Endothelial cell of umbilical vein (primary cell): ENCODE results near the gene CLEC16A. TPM values are rescaled to one million over a fixed set of nuclear protein-coding genes. Genes with fewer than 3 reads are reported as not detected.

Experiments
- BruUV-seq: library from RNA; stranded (reverse); fragments of 400-500 nt; replicated peaks from 2 replicates; lab custom pipeline; 2021; lab: Mats Ljungman, UMichigan
- CTCF ChIA-PET: fragments of 300-600, 350-600 bp; sonication (Branson Sonifier 250); formaldehyde crosslinking; loops from one replicate; lab custom pipeline; 2021; ENCODE audit warnings: antibody characterized with exemption, inconsistent platforms; lab: Charles Lee
- POLR2A ChIA-PET: fragments of 300-600, 350-600 bp; sonication (Branson Sonifier 250); formaldehyde crosslinking; loops from one replicate; lab custom pipeline; 2021; ENCODE audit warnings: antibody characterized with exemption, inconsistent platforms; lab: Charles Lee
- DNase-seq: peaks from one replicate; pipeline ENCODE4 v3.0.0-alpha.2; 2011; ENCODE audit warnings: low read depth, low spot score
- FAIRE-seq: peaks from 2 replicates; lab custom pipeline; 2011; peaks lifted over from hg19 to GRCh38; lab: Jason Lieb, UNC
- H2AFZ ChIP-seq: 2 replicates; pipeline ENCODE4 v1.6.0; 2012; ENCODE audit warnings: low read depth, low read length, control low read depth, inconsistent platforms
- H3K27ac ChIP-seq: 2 replicates; pipeline ENCODE4 v1.5.1; 2011; ENCODE audit warnings: low read depth, mild to moderate bottlenecking, control low read depth, low read length, moderate library complexity; ENCODE audit not compliant: insufficient read depth
- H3K27me3 ChIP-seq, 2 experiments: 2 replicates each; pipeline versions ENCODE4 v1.6.0 to v1.6.1; 2011; ENCODE audit warnings: low read length in 2 of 2, mixed read lengths in 1 of 2; ENCODE audit not compliant: control insufficient read depth in 2 of 2, insufficient read depth in 2 of 2
- H3K36me3 ChIP-seq, 2 experiments: 2 replicates in 1 of 2; 3 replicates in 1 of 2; pipeline ENCODE4 v1.5.1; 2011; ENCODE audit warnings: low read length in 2 of 2, mild to moderate bottlenecking in 1 of 2, moderate library complexity in 1 of 2; ENCODE audit not compliant: control insufficient read depth in 2 of 2, insufficient read depth in 2 of 2; ENCODE audit errors: extremely low read depth in 1 of 2
- H3K4me1 ChIP-seq: 3 replicates; pipeline ENCODE4 v1.5.1; 2011; ENCODE audit warnings: mild to moderate bottlenecking, low read length; ENCODE audit not compliant: control insufficient read depth, insufficient read depth; ENCODE audit errors: extremely low read depth
- H3K4me2 ChIP-seq: 2 replicates; pipeline ENCODE4 v1.6.1; 2011; ENCODE audit warnings: low read length, control low read depth, mixed read lengths; ENCODE audit not compliant: insufficient read depth
- H3K4me3 ChIP-seq, 3 experiments: fragments of 200-600 bp in 1 of 3; sonication (generic), shearing (Covaris generic) in 1 of 3; replicated peaks in 1 of 3; 2 replicates each; pipeline ENCODE4 v1.5.1; 2011 to 2016; ENCODE audit warnings: control low read depth in 3 of 3, low read length in 3 of 3, mild to moderate bottlenecking in 2 of 3, inconsistent platforms in 1 of 3, low read depth in 1 of 3, moderate library complexity in 1 of 3; ENCODE audit not compliant: insufficient read depth in 1 of 3
- H3K79me2 ChIP-seq: 2 replicates; pipeline ENCODE4 v1.6.0; 2012; ENCODE audit warnings: low read length, inconsistent platforms; ENCODE audit not compliant: control insufficient read depth, insufficient read depth
- H3K9ac ChIP-seq: replicated peaks from 2 replicates; pipeline ENCODE3; 2011; ENCODE audit warnings: low read length, control low read depth; ENCODE audit not compliant: insufficient read depth; ENCODE audit errors: extremely low read depth
- H3K9me1 ChIP-seq: replicated peaks from 3 replicates; pipeline ENCODE4 v1.6.0; 2011; ENCODE audit warnings: mild to moderate bottlenecking, low read length; ENCODE audit not compliant: control insufficient read depth, insufficient read depth; ENCODE audit errors: extremely low read depth
- H3K9me3 ChIP-seq: replicated peaks from 2 replicates; pipeline ENCODE4 v1.5.1; 2012; ENCODE audit warnings: low read length, inconsistent platforms; ENCODE audit not compliant: control insufficient read depth, insufficient read depth
- H4K20me1 ChIP-seq: replicated peaks from 2 replicates; pipeline ENCODE3; 2011; ENCODE audit warnings: mild to moderate bottlenecking, low read length; ENCODE audit not compliant: control insufficient read depth, insufficient read depth; ENCODE audit errors: extremely low read depth
- CTCF ChIP-seq, 2 donors: IDR thresholded peaks; 1 replicate in 1 of 2; 2 replicates in 1 of 2; pipeline ENCODE4 v1.5.1; 2011; ENCODE audit warnings: low read length in 2 of 2, mild to moderate bottlenecking in 2 of 2, moderate library complexity in 2 of 2, control low read depth in 1 of 2, inconsistent platforms in 1 of 2, low read depth in 1 of 2; ENCODE audit not compliant: insufficient read depth in 1 of 2; ENCODE audit errors: extremely low read depth in 1 of 2
- EZH2 ChIP-seq: IDR thresholded peaks from 2 replicates; pipeline ENCODE4 v1.6.1; 2012; ENCODE audit warnings: borderline replicate concordance, low read depth, mild to moderate bottlenecking, moderate library complexity, low read length, inconsistent platforms; ENCODE audit not compliant: severe bottlenecking
- FOS ChIP-seq: IDR thresholded peaks from 2 replicates; pipeline ENCODE4 v1.6.1; 2011; ENCODE audit warnings: mild to moderate bottlenecking, low read length, moderate library complexity, borderline replicate concordance; ENCODE audit not compliant: insufficient read depth
- GATA2 ChIP-seq: IDR thresholded peaks from 2 replicates; pipeline ENCODE4 v1.7.0; 2011; ENCODE audit warnings: low read depth, mild to moderate bottlenecking, moderate library complexity, mixed read lengths, low read length; ENCODE audit not compliant: insufficient read length, insufficient read depth
- JUN ChIP-seq: IDR thresholded peaks from 2 replicates; pipeline ENCODE4 v1.6.1; 2011; ENCODE audit warnings: borderline replicate concordance, low read depth; ENCODE audit not compliant: insufficient read length, insufficient read depth
- MYC ChIP-seq: IDR thresholded peaks from one replicate; pipeline ENCODE4 v1.6.1; 2011; ENCODE audit warnings: mild to moderate bottlenecking, low read depth, low read length
- POLR2A ChIP-seq: IDR thresholded peaks from 2 replicates; pipeline ENCODE4 v1.6.1; 2012; ENCODE audit warnings: low read depth, mild to moderate bottlenecking, control low read depth, low read length
- POLR2AphosphoS5 ChIP-seq: IDR thresholded peaks from 2 replicates; pipeline ENCODE4 v1.6.1; 2012; ENCODE audit warnings: low read depth, mild to moderate bottlenecking, control low read depth, low read length, moderate library complexity; ENCODE audit not compliant: insufficient read depth
- dilution Hi-C: fragments of 300-500 bp; cut with MboI; formaldehyde crosslinking; loops from one replicate; pipeline ENCODE4 v1.15.0; 2019; ENCODE audit warnings: low sequenced_read_pairs; ENCODE audit not compliant: extremely low pct_ligation_motif_present
- intact Hi-C: fragments of 100-400 bp; cut with micrococcal nuclease; formaldehyde crosslinking; loops from one replicate; pipeline ENCODE4 v1.10.0; 2022
- polyA plus RNA-seq, 4 experiments: library from polyadenylated mRNA; depleted of rRNA in 3 of 4; stranded (reverse) in 3 of 4; unstranded in 1 of 4; fragments of >200 nt; gene quantifications; 2 replicates each; pipeline versions ENCODE4 v1.2.1 to v1.2.3, GENCODE V29; 2011 to 2012; ENCODE audit warnings: missing spikeins in 1 of 4
- total RNA-seq: library from RNA; stranded (reverse); gene quantifications from 2 replicates; pipeline ENCODE4 v1.2.3, GENCODE V29; 2021
- TF ChIP-seq, protein P1 (sequence below): IDR thresholded peaks from 2 replicates; pipeline ENCODE4 v1.6.1; 2011; ENCODE audit not compliant: insufficient read depth, insufficient read length

CLEC16A gene
- total and polyA plus RNA-seq, 2 donors (not counting 3 experiments of a cell fraction or from before 2014, with no cell fraction given): 11.4 to 23.3 TPM

GRCh38 chr16:11138769-11139325 lies 194.5 kb downstream of the CLEC16A start:
- Histone ChIP-seq H3K27ac (no peak overlapping the region), H3K9me3 (no peaks in the 10 kb centered on the region), H3K4me2 (no peak overlapping the region), H4K20me1 (no peaks in the 10 kb centered on the region), H3K9ac (no peak overlapping the region), H3K4me3 (no peak overlapping the region), H2AFZ (no peak overlapping the region), H3K9me1 (no peaks in the 10 kb centered on the region), H3K79me2 (no peaks in the 10 kb centered on the region), H3K4me1 (peaks cover 38% of the 10 kb centered on the region), H3K36me3 (no peaks in the 10 kb centered on the region), H3K27me3 (no peaks in the 10 kb centered on the region)
- intact Hi-C loops: loop anchor here (1.0 kb wide), 2 partner anchors 9 to 39 kb away; no protein-coding TSS in a partner anchor
- DNase-seq (no peak), FAIRE-seq (peak; percentile 61)
- ChIA-PET CTCF (interaction anchor here (1.4 kb wide), 1 partner anchor 117 kb away, joined by 3 read pairs; no protein-coding TSS in a partner anchor), POLR2A (no interaction called here)
- TF ChIP-seq POLR2A (no peak), JUN (no peak)
- dilution Hi-C loops: no loop called here
- no TSS peak for BruUV-seq

- H3K9me3 ChIP-seq: no peaks in the 10 kb centered on the region
- H3K36me3 ChIP-seq: no peaks in the 10 kb centered on the region
- no peak for FAIRE-seq
- no TSS peak for BruUV-seq
- no peak overlapping the region for H3K4me3 ChIP-seq
- no peak overlapping the region for H3K9ac ChIP-seq
- TF ChIP-seq, protein P1, sequence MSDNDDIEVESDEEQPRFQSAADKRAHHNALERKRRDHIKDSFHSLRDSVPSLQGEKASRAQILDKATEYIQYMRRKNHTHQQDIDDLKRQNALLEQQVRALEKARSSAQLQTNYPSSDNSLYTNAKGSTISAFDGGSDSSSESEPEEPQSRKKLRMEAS: no peak
- TF ChIP-seq MYC (no peak), FOS (no peak), GATA2 (no peak), POLR2AphosphoS5 (no peak), JUN (no peak), EZH2 (no peak), CTCF (IDR thresholded peaks at IDR 0.05; ENCODE audit: extremely low read depth in 1 of 2, insufficient read depth in 1 of 2, low read depth in 1 of 2, low read length in 2 of 2) (no peak), POLR2A (no peak)
- no peak for DNase-seq
- intact Hi-C loops: loop anchor here (1.0 kb wide), 1 partner anchor 9 kb away; no protein-coding TSS in a partner anchor
- dilution Hi-C loops: no loop called here
- H3K4me2 ChIP-seq: peak overlapping the region; percentile 10
- H4K20me1 ChIP-seq: no peaks in the 10 kb centered on the region
- ChIA-PET CTCF (interaction anchor here (0.8 to 1.4 kb wide), 2 partner anchors 116 to 176 kb away, joined by 3 read pairs; no protein-coding TSS in a partner anchor), POLR2A (no interaction called here)
- H2AFZ ChIP-seq: peak overlapping the region; percentile 4
- H3K9me1 ChIP-seq: no peaks in the 10 kb centered on the region
- no peaks in the 10 kb centered on the region for H3K27me3 ChIP-seq
- no peaks in the 10 kb centered on the region for H3K79me2 ChIP-seq
- H3K27ac ChIP-seq: peak overlapping the region; percentile 33
- peaks cover 36% of the 10 kb centered on the region for H3K4me1 ChIP-seq
Measured at GRCh38 chr16:11139326-11140097, 195.1 kb downstream of the CLEC16A start.
